K562 (cell line): ENCODE data around the gene CLEC1A. TPM values are rescaled to one million over a fixed set of nuclear protein-coding genes. Genes with fewer than 3 reads are reported as not detected.

Experiments
- ATAC-seq: fragments of 200-7000 bp; cut with Tn5 transposase; 3 replicates; pipeline ENCODE4 v1.9.1; 2020; ENCODE audit warnings: moderate library complexity
- BruUV-seq: library from RNA; stranded (reverse); fragments of 400-500 nt; replicated peaks from 2 replicates; lab custom pipeline; 2021; lab: Mats Ljungman, UMichigan
- CTCF ChIA-PET: fragments of 300-600 bp; formaldehyde crosslinking; extraction: SDS; loops from one replicate; lab custom pipeline; 2021; ENCODE audit warnings: low intra/inter-chr PET ratio; lab: Yijun Ruan, JAX
- POLR2A ChIA-PET: fragments of 300-600, 350-650 bp; sonication (Branson Sonifier 250); formaldehyde crosslinking; extraction: SDS; loops from one replicate; lab custom pipeline; 2021; ENCODE audit warnings: antibody characterized with exemption, inconsistent platforms; lab: Yijun Ruan, JAX
- DNase-seq, 4 experiments: peaks; one replicate each; pipeline versions ENCODE4 v3.0.0 to v3.0.0-alpha.2; 2011 to 2018; ENCODE audit warnings: low spot score in 3 of 4, mixed read lengths in 3 of 4; ENCODE audit errors: extremely low read depth in 1 of 4
- FAIRE-seq: peaks from 2 replicates; lab custom pipeline; 2011; peaks lifted over from hg19 to GRCh38; lab: Jason Lieb, UNC
- H2AFZ ChIP-seq: 2 replicates; pipeline ENCODE4 v1.6.0; 2011; ENCODE audit warnings: low read depth, low read length, control low read depth, inconsistent platforms
- H3K27ac ChIP-seq: fragments of 200-600 bp; 3 replicates; pipeline ENCODE4 v1.8.0; 2011; ENCODE audit warnings: low read depth, mild to moderate bottlenecking, control low read depth, inconsistent platforms, low read length, moderate library complexity, mixed read lengths; ENCODE audit errors: extremely low read depth
- H3K27me3 ChIP-seq, 2 experiments: fragments of 300-600 bp in 1 of 2; 2 replicates in 1 of 2; 3 replicates in 1 of 2; pipeline versions ENCODE4 v1.6.0 to v1.8.0; 2011; ENCODE audit warnings: inconsistent platforms in 2 of 2, low read length in 2 of 2, mild to moderate bottlenecking in 1 of 2, mixed read lengths in 1 of 2, moderate library complexity in 1 of 2; ENCODE audit not compliant: control insufficient read depth in 2 of 2, insufficient read depth in 2 of 2
- H3K36me3 ChIP-seq: fragments of 300-600 bp; 3 replicates; pipeline ENCODE4 v1.8.0; 2011; ENCODE audit warnings: mild to moderate bottlenecking, low read length, inconsistent platforms; ENCODE audit not compliant: control insufficient read depth, insufficient read depth
- H3K4me1 ChIP-seq, 2 experiments: fragments of 200-600 bp in 1 of 2; replicated peaks in 1 of 2; 2 replicates in 1 of 2; 3 replicates in 1 of 2; pipeline versions ENCODE4 v1.5.1 to v1.8.0; 2011; ENCODE audit warnings: inconsistent platforms in 2 of 2, low read length in 2 of 2, mild to moderate bottlenecking in 1 of 2, mixed read lengths in 1 of 2, moderate library complexity in 1 of 2; ENCODE audit not compliant: control insufficient read depth in 2 of 2, insufficient read depth in 2 of 2
- H3K4me2 ChIP-seq: 2 replicates; pipeline ENCODE4 v1.6.1; 2011; ENCODE audit warnings: low read length, control low read depth, inconsistent platforms, mixed read lengths; ENCODE audit not compliant: insufficient read depth
- H3K4me3 ChIP-seq: fragments of 200-600 bp; sonication (generic), shearing (Covaris generic); 2 replicates; pipeline ENCODE4 v1.5.1; 2016; ENCODE audit warnings: control low read depth, inconsistent platforms
- H3K79me2 ChIP-seq: fragments of 200-600 bp; 3 replicates; pipeline ENCODE4 v1.8.0; 2011; ENCODE audit warnings: low read length, inconsistent platforms; ENCODE audit not compliant: control insufficient read depth, insufficient read depth
- H3K9ac ChIP-seq, 2 experiments: 2 replicates each; pipeline versions ENCODE4 v1.6.0 to v1.6.1; 2011; ENCODE audit warnings: low read depth in 2 of 2, low read length in 2 of 2, control low read depth in 1 of 2, inconsistent platforms in 1 of 2, mild to moderate bottlenecking in 1 of 2, mixed read lengths in 1 of 2; ENCODE audit not compliant: insufficient read depth in 1 of 2
- H3K9me1 ChIP-seq: one replicate; pipeline ENCODE4 v1.6.0; 2011; ENCODE audit warnings: inconsistent platforms, mild to moderate bottlenecking, low read length, moderate library complexity; ENCODE audit not compliant: control insufficient read depth, insufficient read depth
- H3K9me3 ChIP-seq: replicated peaks from 2 replicates; pipeline ENCODE4 v1.5.1; 2011; ENCODE audit warnings: low read depth, low read length, inconsistent platforms; ENCODE audit not compliant: control insufficient read depth, insufficient read depth
- H4K20me1 ChIP-seq: replicated peaks from 2 replicates; pipeline ENCODE4 v1.6.1; 2011; ENCODE audit warnings: low read length, inconsistent platforms, mixed read lengths; ENCODE audit not compliant: control insufficient read depth, insufficient read depth
- EGR1 ChIP-seq: fragments of 450-650 bp; conservative IDR thresholded peaks from 2 replicates; pipeline ENCODE4 v1.6.1; 2017; ENCODE audit warnings: mild to moderate bottlenecking
- PHF8 ChIP-seq: fragments of 200-600 bp; sonication (generic); IDR thresholded peaks from 2 replicates; pipeline ENCODE4 v1.6.1; 2012; ENCODE audit warnings: mixed run types, mild to moderate bottlenecking, inconsistent platforms, low read length, moderate library complexity, borderline replicate concordance
- RAD21 ChIP-seq, 2 experiments: fragments of 250-450 bp in 1 of 2; fragments of 450-650 bp in 1 of 2; sonication (Bioruptor Pico) in 1 of 2; formaldehyde crosslinking in 1 of 2; IDR thresholded peaks in 1 of 2; conservative IDR thresholded peaks in 1 of 2; 2 replicates each; pipeline versions ENCODE4 v1.4.0 to v1.8.0; 2020 to 2022; ENCODE audit warnings: mild to moderate bottlenecking in 2 of 2, moderate library complexity in 1 of 2
- SLC30A9 ChIP-seq: fragments of 250-450 bp; sonication (Bioruptor Pico); IDR thresholded peaks from 2 replicates; pipeline ENCODE4 v1.8.0; 2022; ENCODE audit warnings: mild to moderate bottlenecking, moderate library complexity
- ZNF644 ChIP-seq: fragments of 200-800 bp; sonication (Bioruptor generic); IDR thresholded peaks from 2 replicates; pipeline ENCODE4 v1.6.1; 2016; ENCODE audit warnings: low read depth, missing genetic modification characterization, missing compliant biosample characterization
- WGBS: fragments of 100-300 bp; shearing (Covaris generic); methylation state at CpG from one replicate; pipeline ENCODE4 v1.1.6; 2016; ENCODE audit warnings: low coverage, mixed read lengths; ENCODE audit not compliant: insufficient coverage; ENCODE audit errors: missing lambda C conversion rate; 5-methylcytosine and 5-hydroxymethylcytosine counted together
- in situ Hi-C: fragments of 300-500 bp; cut with MboI; formaldehyde crosslinking; loops from 4 replicates; pipeline ENCODE4 v1.15.0; 2018; ENCODE audit warnings: inconsistent platforms, mixed read lengths
- intact Hi-C: fragments of 100-400 bp; cut with micrococcal nuclease; formaldehyde crosslinking; loops from 2 replicates; pipeline ENCODE4 v1.14.2; 2022
- polyA plus RNA-seq, 8 experiments: library from polyadenylated mRNA; depleted of rRNA in 4 of 8; stranded (reverse) in 5 of 8; unstranded in 3 of 8; fragments of >200 nt; fragmentation: Nextera tagmentation in 2 of 8; fragmentation: Illumina TruSeq in 1 of 8; extraction: Ambion mirVana in 2 of 8; extraction: Trizol in 1 of 8; gene quantifications; 2 replicates each; pipeline versions ENCODE4 v1.2.1 to v1.2.3, GENCODE V29; 2011 to 2014; ENCODE audit warnings: inconsistent platforms in 1 of 8, missing spikeins in 1 of 8
- total RNA-seq, 7 experiments: library from RNA; depleted of rRNA in 6 of 7; stranded (reverse); fragments of >200 nt in 6 of 7; fragmentation: Illumina TruSeq in 2 of 7; extraction: Trizol in 2 of 7; gene quantifications; 2 replicates each; pipeline versions ENCODE4 v1.2.1 to v1.2.3, GENCODE V29; 2011 to 2021; ENCODE audit warnings: low replicate concordance in 1 of 7
- TF ChIP-seq, protein P1 (sequence below), 3 experiments: IDR thresholded peaks in 2 of 3; conservative IDR thresholded peaks in 1 of 3; 2 replicates each; pipeline ENCODE4 v1.5.1; 2011 to 2012; ENCODE audit warnings: low read length in 3 of 3, mild to moderate bottlenecking in 3 of 3, control low read depth in 2 of 3, improper control_type of control experiment in 1 of 3, inconsistent platforms in 1 of 3, low read depth in 1 of 3, mixed read lengths in 1 of 3, moderate library complexity in 1 of 3; ENCODE audit not compliant: insufficient read depth in 2 of 3

CLEC1A gene
- total and polyA plus RNA-seq, 9 of the 15 experiments (the other 6 are each of a cell fraction or from before 2014, with no cell fraction given), result 0.04 TPM; not detected in 8

DNA sequence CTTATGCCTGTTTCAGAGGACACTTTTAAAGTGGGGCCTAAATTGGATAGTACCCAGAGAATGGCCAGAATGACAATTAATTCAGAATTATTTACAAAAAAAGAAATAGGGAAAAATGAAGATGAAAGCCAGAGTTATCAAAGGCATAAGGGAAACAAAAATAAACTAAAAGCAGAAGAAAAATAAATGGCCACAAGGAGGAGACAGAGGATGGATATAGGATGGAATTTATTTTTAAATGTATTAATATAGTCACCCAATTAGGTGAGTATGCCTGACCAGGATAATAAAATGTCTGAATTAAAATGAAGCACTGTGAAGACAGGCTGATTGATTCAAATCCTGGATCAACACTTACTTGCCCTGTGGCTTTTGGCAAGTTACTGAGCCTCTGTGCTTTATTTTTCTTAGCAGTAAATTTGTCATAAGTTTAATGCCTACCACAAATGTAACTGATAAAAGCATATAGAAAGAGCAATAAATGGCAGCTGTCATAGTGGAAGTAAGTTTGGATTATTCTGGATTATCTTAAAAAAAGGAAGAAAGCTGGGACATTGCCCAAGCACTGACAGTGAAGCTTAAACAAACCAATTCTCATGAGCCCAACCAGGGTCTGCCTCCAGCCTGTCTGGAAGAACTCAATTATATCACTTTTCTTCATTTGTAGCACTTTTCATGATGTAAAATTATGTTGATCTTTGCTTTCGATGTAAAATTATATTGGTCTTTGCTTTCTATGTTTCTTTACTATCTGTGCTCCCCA lies 64.8 kb downstream of the CLEC1A start:
- peaks cover 0 to 5% of the 10 kb centered on the region in 2 experiments; a peak in 1 of 5 replicates for H3K27me3 ChIP-seq
- no peaks in the 10 kb centered on the region for H3K79me2 ChIP-seq
- no peaks in the 10 kb centered on the region for H3K36me3 ChIP-seq
- H3K9me1 ChIP-seq, result no peaks in the 10 kb centered on the region
- ATAC-seq, result no peak
- in situ Hi-C loops (no loop called here), intact Hi-C loops (loop anchor here (5.0 kb wide), 1 partner anchor 103 kb away; no protein-coding TSS in a partner anchor)
- H4K20me1 ChIP-seq, result no peaks in the 10 kb centered on the region
- H3K9ac ChIP-seq, result no peak overlapping the region
- no peaks in the 10 kb centered on the region for H3K9me3 ChIP-seq
- BruUV-seq, result no TSS peak
- no peak overlapping the region for H3K4me2 ChIP-seq
- DNase-seq, result no peak
- ChIA-PET POLR2A (no interaction called here), CTCF (interaction anchor here (0.6 kb wide), 1 partner anchor 340 kb away, joined by 4 read pairs; no protein-coding TSS in a partner anchor)
- FAIRE-seq, result no peak
- WGBS, result 0% methylated on average over 1 of the region's 1 CpG
- no peak overlapping the region for H2AFZ ChIP-seq
- H3K4me1 ChIP-seq, result no peaks in the 10 kb centered on the region
- TF ChIP-seq PHF8 (no peak), SLC30A9 (CRISPR knock-in tag) (no peak), EGR1 (no peak), RAD21 (CRISPR knock-in tag; conservative IDR thresholded peaks at IDR 0.05 in 1 of 2, IDR thresholded peaks at IDR 0.05 in 1 of 2) (peak; percentile 12 to 36; a peak in 2 of 4 replicates), ZNF644 (tag) (no peak)
- TF ChIP-seq, protein P1, sequence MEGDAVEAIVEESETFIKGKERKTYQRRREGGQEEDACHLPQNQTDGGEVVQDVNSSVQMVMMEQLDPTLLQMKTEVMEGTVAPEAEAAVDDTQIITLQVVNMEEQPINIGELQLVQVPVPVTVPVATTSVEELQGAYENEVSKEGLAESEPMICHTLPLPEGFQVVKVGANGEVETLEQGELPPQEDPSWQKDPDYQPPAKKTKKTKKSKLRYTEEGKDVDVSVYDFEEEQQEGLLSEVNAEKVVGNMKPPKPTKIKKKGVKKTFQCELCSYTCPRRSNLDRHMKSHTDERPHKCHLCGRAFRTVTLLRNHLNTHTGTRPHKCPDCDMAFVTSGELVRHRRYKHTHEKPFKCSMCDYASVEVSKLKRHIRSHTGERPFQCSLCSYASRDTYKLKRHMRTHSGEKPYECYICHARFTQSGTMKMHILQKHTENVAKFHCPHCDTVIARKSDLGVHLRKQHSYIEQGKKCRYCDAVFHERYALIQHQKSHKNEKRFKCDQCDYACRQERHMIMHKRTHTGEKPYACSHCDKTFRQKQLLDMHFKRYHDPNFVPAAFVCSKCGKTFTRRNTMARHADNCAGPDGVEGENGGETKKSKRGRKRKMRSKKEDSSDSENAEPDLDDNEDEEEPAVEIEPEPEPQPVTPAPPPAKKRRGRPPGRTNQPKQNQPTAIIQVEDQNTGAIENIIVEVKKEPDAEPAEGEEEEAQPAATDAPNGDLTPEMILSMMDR (IDR thresholded peaks at IDR 0.05 in 2 of 3, conservative IDR thresholded peaks at IDR 0.05 in 1 of 3; ENCODE audit: insufficient read depth in 2 of 3, low read depth in 1 of 3, low read length in 3 of 3), result peak in 1 of 3 experiments; percentile 40; a peak in 2 of 6 replicates
- H3K27ac ChIP-seq, result no peak overlapping the region
- no peak overlapping the region for H3K4me3 ChIP-seq
